ENCODE results near the gene BMP8B. TPM values are rescaled to one million over a fixed set of nuclear protein-coding genes. Genes with fewer than 3 reads are reported as not detected.

Gene BMP8B
- total RNA-seq, 4 donors from 2014 or later = 0.46 to 1.3 TPM; not detected in 2

DNA sequence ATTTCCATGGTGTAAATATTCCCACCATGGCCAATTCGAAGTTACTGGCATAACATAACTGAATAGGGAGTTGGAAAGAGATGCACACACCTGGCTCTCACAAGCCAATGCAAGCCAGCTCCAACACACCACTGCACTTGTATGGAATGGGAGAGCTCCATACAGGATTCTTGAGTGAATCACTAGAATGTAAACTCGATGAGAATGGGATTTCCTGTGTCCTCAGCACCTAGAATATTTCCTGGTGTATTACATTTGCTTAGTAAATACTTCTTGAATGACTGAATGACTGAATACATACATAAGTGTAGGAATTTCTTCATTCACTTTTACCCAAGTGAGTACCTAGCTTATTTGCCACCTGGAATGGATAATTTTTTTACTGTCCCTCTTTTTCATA, 66.2 kb downstream of the BMP8B start:
- no peaks in the 10 kb centered on the region for H3K9me3 ChIP-seq
- no peak for TF ChIP-seq CTCF (IDR thresholded peaks at IDR 0.05)
- no peak for TF ChIP-seq POLR2A (IDR thresholded peaks at IDR 0.05)
- no peak overlapping the region for H3K4me3 ChIP-seq
- no peak for DNase-seq
- H3K27ac ChIP-seq = no peak overlapping the region
- intact Hi-C loops (cut with DNase I; ENCODE audit: low total_unique reads) = no loop called here
- H3K36me3 ChIP-seq = no peaks in the 10 kb centered on the region
- H3K4me1 ChIP-seq = no peaks in the 10 kb centered on the region
- no peaks in the 10 kb centered on the region for H3K27me3 ChIP-seq

- H3K9me3 ChIP-seq = no peaks in the 10 kb centered on the region
- no peaks in the 10 kb centered on the region for H3K36me3 ChIP-seq
- H3K27me3 ChIP-seq = no peaks in the 10 kb centered on the region
- no peak for DNase-seq
- intact Hi-C loops (cut with DNase I; ENCODE audit: low total_unique reads) = no loop called here
- H3K4me3 ChIP-seq = no peak overlapping the region
- TF ChIP-seq POLR2A (IDR thresholded peaks at IDR 0.05) = no peak
- TF ChIP-seq CTCF (IDR thresholded peaks at IDR 0.05) = no peak
- H3K4me1 ChIP-seq = no peaks in the 10 kb centered on the region
- H3K27ac ChIP-seq = no peak overlapping the region
These were observed 67.0 kb downstream of the BMP8B start for GRCh38 chr1:39721664-39722063.

DNA sequence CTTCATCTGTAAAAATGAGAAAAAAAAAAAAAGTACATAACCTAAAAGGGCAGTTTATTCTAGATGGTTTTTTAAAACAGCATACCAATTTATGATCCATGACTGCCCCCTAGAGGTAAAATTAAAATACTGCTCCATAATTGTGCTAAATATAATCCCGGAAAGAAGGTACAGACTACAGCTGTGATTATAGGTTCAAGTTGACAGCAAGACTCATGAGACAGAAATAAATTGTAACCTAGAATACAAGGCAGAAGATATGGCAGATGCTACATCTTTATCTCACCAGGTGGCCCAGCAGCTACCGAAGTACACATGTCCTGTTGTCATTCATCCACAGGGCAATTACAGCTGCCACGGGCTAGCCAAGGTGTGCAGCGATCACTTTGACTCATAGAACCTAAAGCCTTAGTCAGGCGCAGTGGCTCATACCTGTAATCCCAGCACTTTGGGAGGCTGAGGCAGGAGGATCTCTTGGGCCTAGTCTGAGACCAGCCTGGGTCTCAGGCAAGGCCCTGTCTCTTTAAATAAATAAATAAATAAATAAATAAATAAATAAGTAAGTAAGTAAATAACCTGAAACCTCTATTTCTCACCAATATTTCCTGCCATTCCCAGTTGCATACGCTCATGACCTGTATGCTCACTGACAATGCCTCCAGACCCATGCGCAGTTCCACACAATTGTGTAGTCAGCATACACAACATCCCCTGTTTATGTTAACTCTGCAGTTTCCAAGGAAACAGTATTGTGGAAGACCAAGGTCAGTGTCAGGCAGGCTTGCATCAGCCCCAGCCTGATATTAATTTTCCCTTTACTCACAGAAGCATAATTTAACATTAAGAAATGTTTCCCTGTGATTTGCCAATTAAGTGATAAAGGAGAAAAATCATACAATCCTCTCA, 68.3 kb downstream of the BMP8B start:
- Histone ChIP-seq H3K9me3 (no peaks in the 10 kb centered on the region), H3K4me1 (no peaks in the 10 kb centered on the region), H3K27ac (no peak overlapping the region), H3K4me3 (no peak overlapping the region), H3K27me3 (no peaks in the 10 kb centered on the region), H3K36me3 (no peaks in the 10 kb centered on the region)
- TF ChIP-seq POLR2A (IDR thresholded peaks at IDR 0.05) = no peak
- TF ChIP-seq CTCF (IDR thresholded peaks at IDR 0.05) = peak; percentile 60 to 75 (median 70)
- no peak for DNase-seq
- intact Hi-C loops (cut with DNase I; ENCODE audit: low total_unique reads) = no loop called here

DNA sequence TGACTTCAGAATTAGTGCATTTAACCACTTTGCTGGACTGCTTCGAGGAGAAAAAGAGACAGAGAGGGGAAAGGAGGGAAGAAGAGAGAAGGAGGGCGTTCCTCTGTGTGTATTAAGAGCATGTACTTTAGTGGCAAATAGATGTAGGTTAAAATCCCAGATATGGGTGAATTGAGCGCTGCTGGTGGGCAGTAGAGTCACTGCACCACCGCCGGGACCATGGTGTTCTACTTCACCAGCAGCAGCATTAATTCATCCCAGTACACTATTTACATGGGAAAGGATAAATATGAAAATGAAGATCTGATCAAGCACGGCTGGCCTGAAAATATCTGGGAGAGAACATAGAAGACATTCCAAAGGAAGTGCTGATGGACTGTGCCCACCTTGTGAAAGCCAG, 70.9 kb downstream of the BMP8B start:
- no peaks in the 10 kb centered on the region for H3K4me1 ChIP-seq
- H3K4me3 ChIP-seq = no peak overlapping the region
- no peaks in the 10 kb centered on the region for H3K36me3 ChIP-seq
- H3K27me3 ChIP-seq = no peaks in the 10 kb centered on the region
- no peak for TF ChIP-seq POLR2A (IDR thresholded peaks at IDR 0.05)
- no peak for TF ChIP-seq CTCF (IDR thresholded peaks at IDR 0.05)
- no peak overlapping the region for H3K27ac ChIP-seq
- H3K9me3 ChIP-seq = no peaks in the 10 kb centered on the region
- no peak for DNase-seq
- intact Hi-C loops (cut with DNase I; ENCODE audit: low total_unique reads) = no loop called here

DNA sequence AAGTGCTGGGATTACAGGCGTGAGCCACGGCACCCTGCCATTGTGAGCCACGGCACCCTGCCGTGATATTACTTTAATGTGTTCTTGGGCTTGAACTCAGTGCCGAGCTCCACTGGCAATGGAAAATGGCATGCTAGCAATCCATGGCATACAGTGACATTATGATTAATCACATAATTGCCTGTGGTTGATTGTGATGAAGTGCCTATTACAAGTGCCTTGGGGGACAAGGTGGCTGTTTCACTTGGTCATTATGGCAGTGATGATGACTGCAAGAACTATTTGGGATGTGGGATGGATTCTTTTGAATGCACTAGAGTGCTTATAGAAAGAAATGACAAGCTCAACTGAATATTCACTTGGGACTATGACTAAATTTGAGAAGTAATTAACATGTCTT, 75.1 kb downstream of the BMP8B start:
- Histone ChIP-seq H3K4me3 (no peak overlapping the region), H3K36me3 (no peaks in the 10 kb centered on the region), H3K27me3 (no peaks in the 10 kb centered on the region), H3K9me3 (no peaks in the 10 kb centered on the region), H3K27ac (no peak overlapping the region), H3K4me1 (no peaks in the 10 kb centered on the region)
- intact Hi-C loops (cut with DNase I; ENCODE audit: low total_unique reads) = no loop called here
- TF ChIP-seq POLR2A (IDR thresholded peaks at IDR 0.05) (no peak), CTCF (IDR thresholded peaks at IDR 0.05) (no peak)
- no peak for DNase-seq
